HFFc6 (cell line): Measurements from ENCODE around the gene MARF1. TPM values are rescaled to one million over a fixed set of nuclear protein-coding genes. Genes with fewer than 3 reads are reported as not detected.
"Not testable (repeated sequence)": the region's sequence is repeated elsewhere in the genome, so short reads cannot be mapped to it uniquely, and the experiment has no call there.

Experiments
- DNase-seq: peaks from one replicate; pipeline ENCODE4 v3.0.0-alpha.2; 2018
- H3K27ac Mint-ChIP-seq: 2 replicates; pipeline ENCODE4 v1.8.0; 2020; ENCODE audit warnings: mild to moderate bottlenecking, mixed read lengths
- H3K27me3 Mint-ChIP-seq: 2 replicates; pipeline ENCODE4 v1.8.0; 2021; ENCODE audit warnings: mild to moderate bottlenecking, moderate library complexity, mixed read lengths; ENCODE audit not compliant: insufficient read depth
- H3K36me3 Mint-ChIP-seq: 2 replicates; pipeline ENCODE4 v1.8.0; 2021; ENCODE audit warnings: low read depth, mixed read lengths
- H3K4me1 Mint-ChIP-seq: 2 replicates; pipeline ENCODE4 v1.8.0; 2020; ENCODE audit warnings: low read depth, mixed read lengths
- H3K4me3 Mint-ChIP-seq: 2 replicates; pipeline ENCODE4 v1.8.0; 2020; ENCODE audit warnings: mild to moderate bottlenecking, moderate library complexity, mixed read lengths
- H3K9me3 Mint-ChIP-seq: 2 replicates; pipeline ENCODE4 v1.8.0; 2020; ENCODE audit warnings: mild to moderate bottlenecking, mixed read lengths
- total RNA-seq, 6 experiments: library from RNA; stranded (reverse); fragmentation: NEBNext Ultra II Directional; extraction: Animal tissue kit (Norgen Biotek cat#: 25700); gene quantifications; 2 replicates in 1 of 6; 3 replicates in 5 of 6; pipeline ENCODE4 v1.2.3, GENCODE V29; 2021
- TF ChIP-seq, protein P1 (sequence below): fragments of 200-600 bp; sonication (generic); IDR thresholded peaks from 2 replicates; pipeline ENCODE4 v1.5.0; 2021; ENCODE audit warnings: antibody characterized with exemption, mild to moderate bottlenecking

MARF1 gene
- total RNA-seq, 6 experiments from 2014 or later = 34.9 to 39.4 (median 38.5) TPM

DNA sequence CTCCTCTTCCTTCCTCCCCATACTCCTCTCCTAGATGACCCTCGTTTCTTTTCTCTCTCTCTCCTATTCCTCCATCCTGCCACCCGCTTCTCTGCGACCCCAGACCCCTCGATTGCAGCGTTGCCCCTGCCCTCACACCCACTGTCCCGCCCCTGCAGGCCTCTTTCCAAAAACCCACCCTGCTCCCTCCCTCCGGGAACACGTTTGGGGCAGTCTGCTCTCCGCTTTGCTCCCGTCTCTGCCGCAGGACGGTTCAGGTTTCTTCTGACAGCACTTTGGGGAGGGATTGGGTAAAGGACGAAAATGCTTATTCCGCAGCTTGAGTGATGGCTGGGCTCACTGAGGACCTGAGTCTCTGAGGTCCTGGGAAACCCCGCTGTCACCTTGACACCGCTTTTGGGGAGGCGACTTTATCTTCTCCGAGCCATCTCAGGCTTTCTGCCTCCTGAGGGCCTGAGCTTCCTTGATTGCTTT lies 7.8 kb upstream of the MARF1 start:
- Mint-ChIP-seq H3K27me3 (peaks cover 2% of the 10 kb centered on the region; the same call in 1 of the 2 replicates), H3K9me3 (no peaks in the 10 kb centered on the region), H3K36me3 (no peaks in the 10 kb centered on the region; the same call in 1 of the 2 replicates), H3K4me3 (peak overlapping the region; percentile 100), H3K27ac (peak overlapping the region; percentile 98), H3K4me1 (peaks cover 49% of the 10 kb centered on the region)
- peak; percentile 11 for DNase-seq
- TF ChIP-seq, protein P1, sequence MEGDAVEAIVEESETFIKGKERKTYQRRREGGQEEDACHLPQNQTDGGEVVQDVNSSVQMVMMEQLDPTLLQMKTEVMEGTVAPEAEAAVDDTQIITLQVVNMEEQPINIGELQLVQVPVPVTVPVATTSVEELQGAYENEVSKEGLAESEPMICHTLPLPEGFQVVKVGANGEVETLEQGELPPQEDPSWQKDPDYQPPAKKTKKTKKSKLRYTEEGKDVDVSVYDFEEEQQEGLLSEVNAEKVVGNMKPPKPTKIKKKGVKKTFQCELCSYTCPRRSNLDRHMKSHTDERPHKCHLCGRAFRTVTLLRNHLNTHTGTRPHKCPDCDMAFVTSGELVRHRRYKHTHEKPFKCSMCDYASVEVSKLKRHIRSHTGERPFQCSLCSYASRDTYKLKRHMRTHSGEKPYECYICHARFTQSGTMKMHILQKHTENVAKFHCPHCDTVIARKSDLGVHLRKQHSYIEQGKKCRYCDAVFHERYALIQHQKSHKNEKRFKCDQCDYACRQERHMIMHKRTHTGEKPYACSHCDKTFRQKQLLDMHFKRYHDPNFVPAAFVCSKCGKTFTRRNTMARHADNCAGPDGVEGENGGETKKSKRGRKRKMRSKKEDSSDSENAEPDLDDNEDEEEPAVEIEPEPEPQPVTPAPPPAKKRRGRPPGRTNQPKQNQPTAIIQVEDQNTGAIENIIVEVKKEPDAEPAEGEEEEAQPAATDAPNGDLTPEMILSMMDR = no peak

DNA sequence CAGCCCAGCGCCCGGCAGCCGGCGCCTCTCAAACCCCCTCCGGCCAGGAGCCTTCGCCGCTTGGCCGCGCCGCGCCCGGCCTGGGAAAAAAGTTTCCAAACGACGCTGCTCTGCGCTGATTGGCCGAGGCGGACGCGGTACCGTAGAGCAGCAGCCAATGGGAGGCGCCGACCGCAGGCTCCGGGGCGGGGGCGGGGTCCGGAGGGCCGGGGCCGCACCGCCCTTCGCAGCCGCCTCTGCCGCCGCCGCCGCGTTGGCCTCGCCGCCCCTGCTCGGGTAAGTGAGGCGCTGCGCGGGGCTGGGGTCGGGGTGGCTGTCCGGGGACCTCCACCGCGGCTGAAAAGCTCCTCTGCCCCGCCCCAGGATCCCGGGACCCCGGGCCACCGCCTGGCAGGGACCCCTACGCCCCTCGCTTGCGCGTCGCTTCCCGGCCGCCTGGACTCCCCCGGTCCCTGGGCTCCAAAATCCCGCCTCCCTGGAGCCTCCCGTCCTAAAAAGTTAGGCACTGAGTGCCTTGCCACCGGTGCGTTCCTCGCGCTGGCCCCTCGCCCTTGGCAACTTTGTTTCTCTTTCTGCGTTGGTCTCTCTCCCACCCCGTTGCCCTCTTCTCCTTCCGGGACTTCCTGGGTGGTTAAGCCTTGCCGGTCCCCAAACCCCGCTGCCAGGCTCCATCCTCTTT lies 7.2 kb upstream of the MARF1 start, which contains the start of gene NDE1:
TSS of gene NDE1 (plus strand) at position 227 of the 679 bp plus-strand sequence. CDS start 14,534 bp downstream, outside the sequence.
- Mint-ChIP-seq H3K27ac (peak within 1 kb of the TSS; percentile 98), H3K36me3 (no peaks in the 10 kb centered on the region; the same call in 1 of the 2 replicates), H3K9me3 (no peaks in the 10 kb centered on the region), H3K4me3 (peak within 1 kb of the TSS; percentile 100), H3K27me3 (peaks cover 2% of the 10 kb centered on the region; the same call in 1 of the 2 replicates), H3K4me1 (peaks cover 49% of the 10 kb centered on the region)
- TF ChIP-seq, protein P1 = no peak
- DNase-seq = peak; percentile 84

DNA sequence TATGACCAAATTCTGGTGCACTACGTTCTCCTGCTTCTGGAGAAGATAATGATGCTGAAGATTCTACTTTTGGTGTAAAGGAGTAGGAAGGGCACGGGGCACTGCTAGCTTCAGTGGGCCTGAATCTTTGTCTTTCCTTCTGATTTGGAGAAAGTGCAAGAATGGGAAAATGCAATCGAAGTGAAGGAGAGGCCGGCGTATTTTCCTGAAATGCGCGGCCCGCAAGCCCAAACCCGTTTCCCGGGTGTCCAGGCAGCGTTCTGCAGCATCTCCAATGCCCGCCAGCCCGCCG lies 6.7 kb upstream of the MARF1 start:
- TF ChIP-seq, protein P1 = no peak
- Mint-ChIP-seq H3K4me3 (peak overlapping the region; percentile 83), H3K27ac (peak overlapping the region; percentile 58), H3K27me3 (peaks cover 3% of the 10 kb centered on the region; the same call in 1 of the 2 replicates), H3K4me1 (peaks cover 54% of the 10 kb centered on the region), H3K9me3 (no peaks in the 10 kb centered on the region), H3K36me3 (no peaks in the 10 kb centered on the region; the same call in 1 of the 2 replicates)
- no peak for DNase-seq

DNA sequence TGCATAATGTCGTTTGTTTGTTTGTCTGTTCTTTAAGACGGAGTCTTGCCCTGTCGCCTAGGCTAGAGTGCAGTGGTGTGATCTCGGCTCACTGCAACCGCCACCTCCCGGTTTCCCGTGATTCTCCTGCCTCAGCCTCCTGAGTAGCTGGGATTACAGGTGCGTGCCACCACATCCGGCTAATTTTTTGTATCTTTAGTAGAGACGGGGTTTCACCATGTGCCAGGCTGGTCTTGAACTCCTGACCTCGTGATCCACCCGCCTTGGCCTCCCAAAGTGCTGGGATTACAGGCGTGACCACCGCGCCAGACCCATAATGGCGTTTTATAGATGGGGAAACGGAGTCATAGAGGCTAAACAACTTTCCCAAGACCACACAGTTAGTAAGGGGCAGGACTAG lies 6.4 kb upstream of the MARF1 start:
- Mint-ChIP-seq H3K27ac (peak overlapping the region; percentile 58), H3K4me3 (peak overlapping the region; percentile 83), H3K4me1 (peaks cover 58% of the 10 kb centered on the region)
- H3K9me3 Mint-ChIP-seq, DNase-seq, H3K36me3 Mint-ChIP-seq, H3K27me3 Mint-ChIP-seq: not testable (repeated sequence)

DNA sequence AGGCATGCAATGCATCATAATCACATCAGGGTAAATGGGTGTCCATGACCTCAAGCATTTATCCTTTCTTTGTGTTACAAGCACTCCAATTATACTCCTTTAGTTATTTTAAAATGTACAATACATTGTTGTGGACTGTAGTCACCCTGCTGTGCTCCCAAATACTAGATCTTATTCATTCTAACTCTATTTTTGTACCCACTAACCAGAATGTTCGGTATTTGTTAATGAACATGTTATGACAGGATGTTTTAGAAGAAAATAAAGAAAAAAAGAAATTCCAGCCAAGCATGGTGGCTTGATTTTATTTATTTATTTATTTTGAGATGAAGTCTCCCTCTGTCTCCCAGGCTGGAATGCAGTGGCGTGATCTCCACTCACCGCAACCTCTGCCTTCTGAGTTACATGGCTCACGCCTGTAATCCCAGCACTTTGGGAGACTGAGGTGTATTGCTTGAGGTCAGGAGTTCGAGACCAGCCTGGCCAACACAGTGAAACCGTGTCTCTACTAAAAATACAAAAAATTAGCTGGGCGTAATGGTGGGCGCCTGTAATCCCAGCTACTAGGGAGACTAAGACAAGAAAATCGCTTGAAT lies 5.3 kb upstream of the MARF1 start:
- Mint-ChIP-seq H3K36me3 (no peaks in the 10 kb centered on the region; the same call in 1 of the 2 replicates), H3K9me3 (no peaks in the 10 kb centered on the region), H3K27me3 (peaks cover 3% of the 10 kb centered on the region), H3K27ac (no peak overlapping the region; the same call in 1 of the 2 replicates), H3K4me3 (no peak overlapping the region), H3K4me1 (peaks cover 58% of the 10 kb centered on the region)
- TF ChIP-seq, protein P1 = no peak
- DNase-seq = peak; percentile 63
